Measurements from ENCODE around the gene TACR1. TPM values are rescaled to one million over a fixed set of nuclear protein-coding genes. Genes with fewer than 3 reads are reported as not detected.

Gene TACR1
- total RNA-seq, 1 experiment from 2014 or later = not detected

- Histone ChIP-seq H3K9ac (ENCODE audit: low read length) (no peak overlapping the region), H3K79me2 (ENCODE audit: insufficient read depth, low read length) (no peaks in the 10 kb centered on the region), H3K9me3 (ENCODE audit: control insufficient read depth in 1 of 2, insufficient read depth in 1 of 2, low read depth in 1 of 2, low read length in 2 of 2) (no peaks in the 10 kb centered on the region), H4K20me1 (ENCODE audit: insufficient read depth) (no peaks in the 10 kb centered on the region), H3K4me3 (replicated peaks in 1 of 2; ENCODE audit: low read depth in 1 of 2, low read length in 2 of 2) (no peak overlapping the region), H3K27ac (ENCODE audit: low read depth, low read length) (no peak overlapping the region), H3K4me2 (ENCODE audit: low read length) (no peak overlapping the region), H3K9me2 (ENCODE audit: insufficient read depth) (no peaks in the 10 kb centered on the region), H3K27me3 (ENCODE audit: insufficient read depth, low read length) (peaks cover 18% of the 10 kb centered on the region; the same call in 1 of the 2 replicates), H2AFZ (ENCODE audit: low read depth, low read length, poor library complexity, severe bottlenecking) (no peak overlapping the region), H3K36me3 (ENCODE audit: control insufficient read depth in 1 of 2, insufficient read depth in 2 of 2, low read length in 2 of 2) (no peaks in the 10 kb centered on the region), H3K4me1 (ENCODE audit: control insufficient read depth in 1 of 2, insufficient read depth in 2 of 2, low read length in 2 of 2) (no peaks in the 10 kb centered on the region)
- ChIA-PET POLR2A (no interaction called here), RAD21 (ENCODE audit: low non-redundant PET in 1 of 2, low total read pairs in 2 of 2, uncharacterized antibody in 2 of 2, unreplicated experiment in 2 of 2) (no interaction called here), CTCF (no interaction called here)
- no peak for DNase-seq (ENCODE audit: low read depth, low spot score)
- ATAC-seq = no peak
- no peak for TF ChIP-seq ZFX (IDR thresholded peaks at IDR 0.05)
- no peak for TF ChIP-seq ZNF274 (IDR thresholded peaks at IDR 0.05; ENCODE audit: low read depth, low read length)
- intact Hi-C loops (cut with micrococcal nuclease) = loop anchor here (10.0 kb wide), 2 partner anchors 121 to 361 kb away; no protein-coding TSS in a partner anchor
- BruUV-seq (replicated peaks) = no TSS peak
Measured at GRCh38 chr2:75055820-75056675, 143.3 kb downstream of the TACR1 start.

- H3K36me3 ChIP-seq (ENCODE audit: control insufficient read depth in 1 of 2, insufficient read depth in 2 of 2, low read length in 2 of 2) = no peaks in the 10 kb centered on the region
- peaks cover 18% of the 10 kb centered on the region; the same call in 1 of the 2 replicates for H3K27me3 ChIP-seq (ENCODE audit: insufficient read depth, low read length)
- no peaks in the 10 kb centered on the region for H3K9me3 ChIP-seq (ENCODE audit: control insufficient read depth in 1 of 2, insufficient read depth in 1 of 2, low read depth in 1 of 2, low read length in 2 of 2)
- intact Hi-C loops (cut with micrococcal nuclease) = loop anchor here (10.0 kb wide), 2 partner anchors 120 to 360 kb away; no protein-coding TSS in a partner anchor
- ChIA-PET RAD21 (ENCODE audit: low non-redundant PET in 1 of 2, low total read pairs in 2 of 2, uncharacterized antibody in 2 of 2, unreplicated experiment in 2 of 2) (no interaction called here), CTCF (no interaction called here), POLR2A (no interaction called here)
- no peaks in the 10 kb centered on the region for H4K20me1 ChIP-seq (ENCODE audit: insufficient read depth)
- no peak overlapping the region for H2AFZ ChIP-seq (ENCODE audit: low read depth, low read length, poor library complexity, severe bottlenecking)
- H3K4me1 ChIP-seq (ENCODE audit: control insufficient read depth in 1 of 2, insufficient read depth in 2 of 2, low read length in 2 of 2) = no peaks in the 10 kb centered on the region
- H3K4me2 ChIP-seq (ENCODE audit: low read length) = no peak overlapping the region
- H3K9ac ChIP-seq (ENCODE audit: low read length) = no peak overlapping the region
- H3K9me2 ChIP-seq (ENCODE audit: insufficient read depth) = no peaks in the 10 kb centered on the region
- H3K4me3 ChIP-seq (replicated peaks in 1 of 2; ENCODE audit: low read depth in 1 of 2, low read length in 2 of 2) = no peak overlapping the region
- no peaks in the 10 kb centered on the region for H3K79me2 ChIP-seq (ENCODE audit: insufficient read depth, low read length)
- no TSS peak for BruUV-seq (replicated peaks)
- no peak overlapping the region for H3K27ac ChIP-seq (ENCODE audit: low read depth, low read length)
- ATAC-seq = no peak
- DNase-seq (ENCODE audit: low read depth, low spot score) = no peak
- TF ChIP-seq EZH2phosphoT487 (IDR thresholded peaks at IDR 0.05; ENCODE audit: borderline replicate concordance) (no peak), SP1 (IDR thresholded peaks at IDR 0.05; ENCODE audit: low read depth) (no peak), RAD21 (IDR thresholded peaks at IDR 0.05; ENCODE audit: low read depth) (no peak), ELF1 (IDR thresholded peaks at IDR 0.05; ENCODE audit: borderline replicate concordance, low read depth) (no peak), SRF (IDR thresholded peaks at IDR 0.05; ENCODE audit: low read depth) (no peak), CEBPB (IDR thresholded peaks at IDR 0.05; ENCODE audit: low read depth) (no peak), EZH2 (IDR thresholded peaks at IDR 0.05) (no peak), ATF3 (IDR thresholded peaks at IDR 0.05) (no peak), EGR1 (IDR thresholded peaks at IDR 0.05; ENCODE audit: low read depth) (no peak), SIN3A (IDR thresholded peaks at IDR 0.05; ENCODE audit: low read depth) (no peak), ZBTB33 (IDR thresholded peaks at IDR 0.05; ENCODE audit: extremely low read depth, insufficient replicate concordance, low read length) (no peak), POLR2A (IDR thresholded peaks at IDR 0.05; ENCODE audit: borderline replicate concordance, extremely low read depth, insufficient read depth, insufficient read length) (no peak), JUND (IDR thresholded peaks at IDR 0.05) (no peak), YY1 (IDR thresholded peaks at IDR 0.05; ENCODE audit: extremely low read depth, insufficient replicate concordance, low read depth, low read length) (no peak)
Measured at GRCh38 chr2:75055142-75055819, 144.0 kb downstream of the TACR1 start.

Data from HCT116 (cell line).